NCI-H446 treated with DMSO at 0.1 percent for 48 hours (cell line): Measurements from ENCODE around the gene ERCC6L2.

ENCODE experiments used
- DNase-seq: peaks from one replicate; lab custom pipeline; 2025; lab: John Stamatoyannopoulos, UW

The ERCC6L2 gene

GRCh38 chr9:95927271-95928004, 51.9 kb downstream of the ERCC6L2 start:
- no peak for DNase-seq

- no peak for DNase-seq
These were observed 54.8 kb downstream of the ERCC6L2 start for GRCh38 chr9:95930277-95930676.

- no peak for DNase-seq
These were observed 60.5 kb downstream of the ERCC6L2 start for GRCh38 chr9:95935861-95936578.

GRCh38 chr9:95936579-95937075, 61.1 kb downstream of the ERCC6L2 start:
- no peak for DNase-seq

- DNase-seq: no peak
These were observed 61.6 kb downstream of the ERCC6L2 start for GRCh38 chr9:95937131-95937530.

GRCh38 chr9:95938724-95939123, 63.2 kb downstream of the ERCC6L2 start:
- no peak for DNase-seq

- no peak for DNase-seq
These were observed 64.0 kb downstream of the ERCC6L2 start for GRCh38 chr9:95939472-95939871.

GRCh38 chr9:95940265-95940664, 64.8 kb downstream of the ERCC6L2 start:
- DNase-seq: no peak

GRCh38 chr9:95942016-95942415, 66.5 kb downstream of the ERCC6L2 start:
- DNase-seq: no peak

- DNase-seq: no peak
These were observed 71.6 kb downstream of the ERCC6L2 start for GRCh38 chr9:95947118-95947517.

GRCh38 chr9:95952471-95952870, 77.0 kb downstream of the ERCC6L2 start:
- no peak for DNase-seq

GRCh38 chr9:95953986-95954385, 78.5 kb downstream of the ERCC6L2 start:
- DNase-seq: no peak

- no peak for DNase-seq
These were observed 79.4 kb downstream of the ERCC6L2 start for GRCh38 chr9:95954940-95955339.

- no peak for DNase-seq
These were observed 87.4 kb downstream of the ERCC6L2 start for GRCh38 chr9:95962936-95963335.

- DNase-seq: no peak
These were observed 88.2 kb downstream of the ERCC6L2 start for GRCh38 chr9:95963659-95964058.

GRCh38 chr9:95966306-95966705, 90.8 kb downstream of the ERCC6L2 start:
- no peak for DNase-seq

GRCh38 chr9:95970317-95970716, 94.8 kb downstream of the ERCC6L2 start:
- DNase-seq: no peak

- no peak for DNase-seq
These were observed 96.3 kb downstream of the ERCC6L2 start for GRCh38 chr9:95971815-95972214.

- no peak for DNase-seq
These were observed 98.9 kb downstream of the ERCC6L2 start for GRCh38 chr9:95974389-95974788.

- no peak for DNase-seq
These were observed 101.9 kb downstream of the ERCC6L2 start for GRCh38 chr9:95977371-95977770.

GRCh38 chr9:95978106-95978505, 102.6 kb downstream of the ERCC6L2 start:
- no peak for DNase-seq

GRCh38 chr9:95979446-95979845, 104.0 kb downstream of the ERCC6L2 start:
- no peak for DNase-seq
